MCF 10A (cell line): ENCODE data around the gene PTGS1. TPM values are rescaled to one million over a fixed set of nuclear protein-coding genes. Genes with fewer than 3 reads are reported as not detected.
A peak's percentile ranks its signal among the peaks of the same experiment; 100 is the strongest.

ENCODE experiments used
- BruUV-seq: library from RNA; stranded (reverse); fragments of 400-500 nt; replicated peaks from 2 replicates; lab custom pipeline; 2021; lab: Mats Ljungman, UMichigan
- CTCF ChIA-PET: fragments of 300-600 bp; sonication (Branson Sonifier 250); formaldehyde crosslinking; extraction: SDS; loops from one replicate; lab custom pipeline; 2021; ENCODE audit warnings: antibody characterized with exemption, inconsistent platforms; lab: Yijun Ruan, JAX
- POLR2A ChIA-PET: fragments of 300-600, 350-650 bp; sonication (Branson Sonifier 250); formaldehyde crosslinking; extraction: SDS; loops from one replicate; lab custom pipeline; 2020; ENCODE audit warnings: antibody characterized with exemption, inconsistent platforms; lab: Yijun Ruan, JAX
- DNase-seq: peaks from one replicate; pipeline ENCODE4 v3.0.0-alpha.2; 2018; ENCODE audit not compliant: unreplicated experiment
- H3K27ac Mint-ChIP-seq: one replicate; pipeline ENCODE4 v1.8.0; 2022; ENCODE audit warnings: mild to moderate bottlenecking, low read depth, mixed read lengths; ENCODE audit not compliant: unreplicated experiment
- H3K27me3 Mint-ChIP-seq: one replicate; pipeline ENCODE4 v1.8.0; 2022; ENCODE audit warnings: mixed read lengths; ENCODE audit not compliant: insufficient read depth, unreplicated experiment
- H3K36me3 Mint-ChIP-seq: one replicate; pipeline ENCODE4 v1.8.0; 2022; ENCODE audit warnings: mild to moderate bottlenecking, moderate library complexity, mixed read lengths; ENCODE audit not compliant: insufficient read depth, unreplicated experiment
- H3K4me1 Mint-ChIP-seq: one replicate; pipeline ENCODE4 v1.8.0; 2022; ENCODE audit warnings: mixed read lengths; ENCODE audit not compliant: insufficient read depth, unreplicated experiment
- H3K4me3 Mint-ChIP-seq: one replicate; pipeline ENCODE4 v1.8.0; 2022; ENCODE audit warnings: mild to moderate bottlenecking, moderate library complexity, mixed read lengths; ENCODE audit not compliant: unreplicated experiment
- H3K9me3 Mint-ChIP-seq: one replicate; pipeline ENCODE4 v1.8.0; 2022; ENCODE audit warnings: mixed read lengths; ENCODE audit not compliant: unreplicated experiment
- intact Hi-C: fragments of 100-400 bp; cut with micrococcal nuclease; formaldehyde crosslinking; loops from 2 replicates; pipeline ENCODE4 v1.14.1; 2022
- total RNA-seq: library from RNA; stranded (reverse); gene quantifications from 2 replicates; pipeline ENCODE4 v1.2.3, GENCODE V29; 2022
- TF ChIP-seq, protein P1 (sequence below): fragments of 200-600 bp; IDR thresholded peaks from one replicate; pipeline ENCODE4 v1.8.0; 2022; ENCODE audit warnings: antibody characterized with exemption, mild to moderate bottlenecking; ENCODE audit not compliant: unreplicated experiment

The PTGS1 gene
- total RNA-seq, 1 experiment from 2014 or later = 0.70 TPM

DNA sequence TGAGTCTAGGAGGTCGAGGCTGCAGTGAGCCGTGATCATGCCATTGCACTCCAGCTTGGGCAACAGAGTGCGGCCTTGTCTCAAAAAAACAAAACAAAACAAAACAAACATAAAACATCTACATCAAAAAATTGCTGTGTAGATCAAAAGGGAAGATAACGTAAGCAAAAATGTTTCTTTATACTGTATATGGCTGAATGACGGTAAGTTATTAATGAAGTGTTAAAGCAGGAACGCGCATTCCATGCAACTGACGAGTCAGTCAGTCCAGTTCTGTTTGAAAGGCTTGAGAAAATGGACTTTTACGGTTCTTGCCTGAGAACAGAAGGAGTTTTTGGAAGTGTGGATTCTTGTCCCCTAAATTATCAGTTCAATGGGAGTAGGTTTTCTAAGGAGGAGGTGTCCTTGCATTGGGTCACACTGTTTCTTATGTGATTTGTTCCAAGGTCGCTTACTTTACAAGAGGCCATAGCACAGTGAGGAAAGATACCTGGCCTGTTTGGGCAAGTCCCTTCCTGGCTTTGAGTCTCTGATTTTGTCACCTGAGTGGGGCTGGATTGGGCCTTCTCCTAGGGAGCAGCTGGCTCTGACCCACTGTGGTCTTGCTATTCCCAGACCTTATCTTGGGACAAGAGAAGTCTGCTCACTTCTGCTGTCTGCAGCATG, 6.6 kb upstream of the PTGS1 start:
- TF ChIP-seq, protein P1, sequence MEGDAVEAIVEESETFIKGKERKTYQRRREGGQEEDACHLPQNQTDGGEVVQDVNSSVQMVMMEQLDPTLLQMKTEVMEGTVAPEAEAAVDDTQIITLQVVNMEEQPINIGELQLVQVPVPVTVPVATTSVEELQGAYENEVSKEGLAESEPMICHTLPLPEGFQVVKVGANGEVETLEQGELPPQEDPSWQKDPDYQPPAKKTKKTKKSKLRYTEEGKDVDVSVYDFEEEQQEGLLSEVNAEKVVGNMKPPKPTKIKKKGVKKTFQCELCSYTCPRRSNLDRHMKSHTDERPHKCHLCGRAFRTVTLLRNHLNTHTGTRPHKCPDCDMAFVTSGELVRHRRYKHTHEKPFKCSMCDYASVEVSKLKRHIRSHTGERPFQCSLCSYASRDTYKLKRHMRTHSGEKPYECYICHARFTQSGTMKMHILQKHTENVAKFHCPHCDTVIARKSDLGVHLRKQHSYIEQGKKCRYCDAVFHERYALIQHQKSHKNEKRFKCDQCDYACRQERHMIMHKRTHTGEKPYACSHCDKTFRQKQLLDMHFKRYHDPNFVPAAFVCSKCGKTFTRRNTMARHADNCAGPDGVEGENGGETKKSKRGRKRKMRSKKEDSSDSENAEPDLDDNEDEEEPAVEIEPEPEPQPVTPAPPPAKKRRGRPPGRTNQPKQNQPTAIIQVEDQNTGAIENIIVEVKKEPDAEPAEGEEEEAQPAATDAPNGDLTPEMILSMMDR = no peak
- no peak for DNase-seq
- ChIA-PET CTCF (interaction anchor here (0.6 to 3.7 kb wide), 5 partner anchors 13 to 819 kb away, joined by 3 to 32 read pairs (median 5); no protein-coding TSS in a partner anchor), POLR2A (no interaction called here)
- no peak overlapping the region for H3K4me3 Mint-ChIP-seq
- BruUV-seq = no TSS peak
- no peaks in the 10 kb centered on the region for H3K36me3 Mint-ChIP-seq
- H3K9me3 Mint-ChIP-seq = peaks cover 6% of the 10 kb centered on the region
- peaks cover 16% of the 10 kb centered on the region for H3K4me1 Mint-ChIP-seq
- no peak overlapping the region for H3K27ac Mint-ChIP-seq
- no peaks in the 10 kb centered on the region for H3K27me3 Mint-ChIP-seq
- intact Hi-C loops = no loop called here

DNA sequence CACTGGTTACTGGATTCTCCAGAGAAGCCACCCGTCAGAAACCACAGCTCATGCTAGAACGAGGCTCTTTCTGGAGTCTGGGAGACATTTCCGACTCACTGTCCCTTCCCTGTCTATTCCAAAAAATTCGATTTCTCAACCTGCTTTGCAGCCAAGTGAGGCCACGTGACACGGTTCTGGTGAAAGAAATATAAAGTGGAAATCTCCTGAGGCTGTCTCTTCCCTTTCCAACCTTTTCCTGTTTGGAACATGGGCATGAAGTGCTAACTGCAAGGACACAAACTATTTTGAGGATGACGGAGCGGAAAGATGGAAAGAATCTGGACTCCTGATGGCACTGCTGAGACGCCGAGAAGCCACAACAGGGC, 6.1 kb upstream of the PTGS1 start:
- BruUV-seq = no TSS peak
- H3K27ac Mint-ChIP-seq = no peak overlapping the region
- ChIA-PET CTCF (interaction anchor here (0.6 to 4.2 kb wide), 4 partner anchors 20 to 819 kb away, joined by 3 to 27 read pairs (median 6); no protein-coding TSS in a partner anchor), POLR2A (no interaction called here)
- DNase-seq = peak; percentile 38
- peaks cover 15% of the 10 kb centered on the region for H3K4me1 Mint-ChIP-seq
- H3K36me3 Mint-ChIP-seq = no peaks in the 10 kb centered on the region
- H3K4me3 Mint-ChIP-seq = no peak overlapping the region
- no peaks in the 10 kb centered on the region for H3K27me3 Mint-ChIP-seq
- intact Hi-C loops = loop anchor here (5.0 kb wide), 1 partner anchor 88 kb away; no protein-coding TSS in a partner anchor
- peaks cover 7% of the 10 kb centered on the region for H3K9me3 Mint-ChIP-seq
- TF ChIP-seq, protein P1 = no peak

GRCh38 chr9:122366074-122366660, 4.7 kb upstream of the PTGS1 start:
- Mint-ChIP-seq H3K4me1 (peaks cover 6% of the 10 kb centered on the region), H3K27ac (no peak overlapping the region), H3K4me3 (no peak overlapping the region), H3K9me3 (peaks cover 7% of the 10 kb centered on the region), H3K27me3 (no peaks in the 10 kb centered on the region), H3K36me3 (no peaks in the 10 kb centered on the region)
- TF ChIP-seq, protein P1 = no peak
- ChIA-PET POLR2A (no interaction called here), CTCF (interaction anchor here (0.7 to 4.9 kb wide), 11 partner anchors 11 to 1635 kb away, joined by 3 to 27 read pairs (median 4); no protein-coding TSS in a partner anchor)
- no TSS peak for BruUV-seq
- peak; percentile 12 for DNase-seq
- intact Hi-C loops = loop anchor here (5.0 kb wide), 1 partner anchor 86 kb away; no protein-coding TSS in a partner anchor

DNA sequence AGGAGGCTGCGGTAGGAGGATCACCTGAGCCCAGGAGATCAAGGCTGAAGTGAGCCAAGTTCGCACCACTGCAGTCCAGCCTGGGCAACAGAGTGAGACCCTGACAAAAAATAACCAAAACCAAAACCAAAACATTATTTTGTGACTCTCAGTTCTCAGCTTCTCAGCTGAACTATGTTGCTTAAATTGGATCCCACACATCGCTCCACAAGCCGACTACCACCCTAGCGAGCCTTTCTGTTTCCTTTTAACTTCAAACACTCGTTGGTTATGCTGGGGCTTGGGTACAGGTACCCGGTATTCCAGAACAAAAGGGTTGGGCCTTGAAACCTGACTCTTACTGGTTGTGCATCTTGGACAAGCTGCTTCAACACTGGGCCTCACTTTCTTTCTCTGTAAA, 3.8 kb upstream of the PTGS1 start:
- intact Hi-C loops = loop anchor here (5.0 kb wide), 1 partner anchor 85 kb away; no protein-coding TSS in a partner anchor
- no peaks in the 10 kb centered on the region for H3K36me3 Mint-ChIP-seq
- H3K27me3 Mint-ChIP-seq = no peaks in the 10 kb centered on the region
- H3K4me3 Mint-ChIP-seq = no peak overlapping the region
- POLR2A ChIA-PET = no interaction called here
- H3K27ac Mint-ChIP-seq = no peak overlapping the region
- peaks cover 6% of the 10 kb centered on the region for H3K4me1 Mint-ChIP-seq
- TF ChIP-seq, protein P1 = no peak
- peaks cover 7% of the 10 kb centered on the region for H3K9me3 Mint-ChIP-seq
- DNase-seq = no peak
- CTCF ChIA-PET = interaction anchor here (0.7 to 4.9 kb wide), 9 partner anchors 10 to 274 kb away, joined by 3 to 27 read pairs (median 4); no protein-coding TSS in a partner anchor
- no TSS peak for BruUV-seq
